GM13976 (cell line): Measurements from ENCODE around the gene LNP1.

ENCODE experiments used
- DNase-seq: peaks from one replicate; pipeline ENCODE4 v3.0.0; 2012; ENCODE audit warnings: low spot score
- in situ Hi-C: fragments of 300-500 bp; cut with MboI; formaldehyde crosslinking; loops from one replicate; pipeline ENCODE4 v1.12.0; 2022; ENCODE audit warnings: low sequenced_read_pairs, mixed read lengths, inconsistent platforms; ENCODE audit not compliant: unreplicated experiment
- TF ChIP-seq, protein P1 (sequence below): IDR thresholded peaks from 2 replicates; pipeline ENCODE4 v1.5.1; 2012; ENCODE audit warnings: borderline replicate concordance, mild to moderate bottlenecking; ENCODE audit not compliant: insufficient read depth; ENCODE audit errors: extremely low read depth, missing control alignments, control extremely low read depth

LNP1 gene

DNA sequence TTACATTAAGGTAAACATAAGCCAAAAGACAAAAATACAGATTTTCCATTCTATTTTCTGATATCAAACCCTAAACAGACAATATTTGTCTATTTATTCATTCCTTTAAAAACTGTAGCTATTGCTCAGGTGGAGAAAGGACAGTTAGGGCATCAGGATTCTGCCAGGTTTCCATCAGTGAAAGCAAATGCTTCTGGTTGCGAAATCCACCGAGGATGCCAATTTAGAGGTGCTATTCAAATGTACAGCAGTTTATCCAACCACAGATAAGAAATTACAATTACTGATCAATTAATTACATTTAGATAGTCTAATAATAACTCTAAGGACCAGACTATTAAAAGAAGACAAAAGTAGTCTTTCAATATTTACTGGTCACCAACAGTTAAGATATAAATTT lies 4.4 kb upstream of the LNP1 start:
- TF ChIP-seq, protein P1, sequence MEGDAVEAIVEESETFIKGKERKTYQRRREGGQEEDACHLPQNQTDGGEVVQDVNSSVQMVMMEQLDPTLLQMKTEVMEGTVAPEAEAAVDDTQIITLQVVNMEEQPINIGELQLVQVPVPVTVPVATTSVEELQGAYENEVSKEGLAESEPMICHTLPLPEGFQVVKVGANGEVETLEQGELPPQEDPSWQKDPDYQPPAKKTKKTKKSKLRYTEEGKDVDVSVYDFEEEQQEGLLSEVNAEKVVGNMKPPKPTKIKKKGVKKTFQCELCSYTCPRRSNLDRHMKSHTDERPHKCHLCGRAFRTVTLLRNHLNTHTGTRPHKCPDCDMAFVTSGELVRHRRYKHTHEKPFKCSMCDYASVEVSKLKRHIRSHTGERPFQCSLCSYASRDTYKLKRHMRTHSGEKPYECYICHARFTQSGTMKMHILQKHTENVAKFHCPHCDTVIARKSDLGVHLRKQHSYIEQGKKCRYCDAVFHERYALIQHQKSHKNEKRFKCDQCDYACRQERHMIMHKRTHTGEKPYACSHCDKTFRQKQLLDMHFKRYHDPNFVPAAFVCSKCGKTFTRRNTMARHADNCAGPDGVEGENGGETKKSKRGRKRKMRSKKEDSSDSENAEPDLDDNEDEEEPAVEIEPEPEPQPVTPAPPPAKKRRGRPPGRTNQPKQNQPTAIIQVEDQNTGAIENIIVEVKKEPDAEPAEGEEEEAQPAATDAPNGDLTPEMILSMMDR: no peak
- no peak for DNase-seq
- in situ Hi-C loops: no loop called here

DNA sequence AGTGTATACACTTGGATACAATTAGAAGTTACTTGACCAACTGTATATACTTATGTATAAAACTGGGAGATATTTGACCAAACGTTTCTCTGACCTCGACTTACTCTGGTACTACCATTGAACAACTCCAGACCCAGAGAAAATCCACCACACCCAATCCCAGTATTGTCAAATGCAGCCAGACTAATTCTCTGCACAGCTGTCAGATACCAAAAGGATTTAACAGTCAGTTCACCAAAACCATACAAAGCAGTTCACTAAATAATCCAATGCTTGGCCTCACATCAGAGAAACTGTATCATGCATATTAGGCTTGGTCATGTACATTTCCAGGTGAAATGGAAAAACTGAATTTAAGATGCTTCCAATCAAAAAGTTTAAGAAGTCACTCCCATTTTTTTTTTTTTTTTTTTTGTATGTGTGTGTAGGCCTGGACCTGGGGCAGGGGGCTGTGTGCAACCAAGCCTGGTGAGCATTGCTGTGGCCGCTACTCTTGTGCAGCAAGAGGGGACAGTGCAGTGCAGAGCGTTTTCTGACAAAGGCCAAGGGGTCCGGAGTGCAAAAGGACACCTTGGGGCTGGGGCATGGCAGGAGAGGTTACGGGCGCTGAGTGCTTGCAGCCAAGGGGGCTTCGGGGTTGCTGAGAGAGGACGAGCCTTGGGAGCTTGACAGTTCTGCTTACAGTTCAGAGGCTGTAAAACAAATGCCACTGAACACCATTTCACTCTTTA lies 1.8 kb upstream of the LNP1 start:
- in situ Hi-C loops: no loop called here
- DNase-seq: no peak

DNA sequence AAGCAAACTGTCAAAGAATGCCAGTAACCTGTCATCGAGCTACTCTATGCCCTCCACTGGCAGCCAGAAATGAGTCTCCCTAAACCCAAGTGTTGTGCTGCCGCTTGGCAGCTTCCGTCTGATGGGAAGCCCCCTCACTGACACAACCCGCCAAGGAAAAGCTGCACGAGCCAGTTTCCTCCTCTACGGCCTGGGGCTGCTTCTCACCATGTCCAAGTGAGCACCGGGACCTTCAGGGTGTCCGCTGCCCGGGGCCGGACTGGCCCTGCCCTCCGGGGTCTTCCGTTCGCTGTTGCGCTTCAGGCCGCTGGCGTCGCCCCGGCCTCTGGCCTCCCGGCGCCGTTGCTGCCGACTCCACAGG lies 940 bp upstream of the LNP1 start:
- TF ChIP-seq, protein P1: no peak
- peak; percentile 21 for DNase-seq
- in situ Hi-C loops: no loop called here

More for the DNA sequence above, 1.8 kb upstream of the LNP1 start:
- TF ChIP-seq, protein P1: no peak

DNA sequence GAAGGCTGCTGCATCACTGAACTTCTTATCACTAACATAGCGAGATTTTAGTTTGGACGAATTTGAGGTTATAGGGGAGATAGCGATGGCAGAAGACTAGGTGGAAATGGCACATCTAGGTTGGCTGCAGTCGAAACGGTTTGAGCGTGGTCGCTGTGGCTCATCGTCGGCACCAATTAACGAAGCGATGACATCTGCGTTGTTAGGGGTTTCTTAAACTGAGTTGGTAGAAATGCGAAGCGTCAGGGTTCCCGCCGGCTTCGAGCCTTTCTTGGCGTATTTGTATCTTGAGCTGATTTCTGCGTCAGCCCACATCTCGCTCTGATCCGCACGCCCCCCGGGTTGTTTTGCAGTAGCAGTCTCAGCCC lies 319 bp downstream of the LNP1 start:
- in situ Hi-C loops: no loop called here
- no peak for DNase-seq
- TF ChIP-seq, protein P1: no peak

DNA sequence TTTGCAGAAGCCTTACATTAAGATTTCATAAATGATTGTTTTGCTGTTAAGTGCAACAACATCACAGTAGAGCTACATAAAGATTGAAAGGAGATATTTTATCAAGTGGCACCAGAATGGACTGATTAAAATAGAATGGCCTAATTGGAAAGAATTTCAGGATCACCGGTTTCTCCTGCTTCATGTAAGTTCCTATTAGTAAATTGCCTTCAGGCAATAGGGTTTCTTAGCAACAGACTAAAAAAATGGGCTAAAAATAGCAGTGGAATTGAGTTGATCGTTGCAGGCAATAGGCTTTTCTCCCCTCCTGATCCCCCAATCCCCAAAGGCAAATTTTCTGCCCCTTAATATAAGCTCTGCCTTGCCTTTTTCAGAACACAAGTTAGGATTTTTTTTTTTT lies 917 bp downstream of the LNP1 start:
- in situ Hi-C loops: no loop called here
- DNase-seq: no peak
- TF ChIP-seq, protein P1: no peak

DNA sequence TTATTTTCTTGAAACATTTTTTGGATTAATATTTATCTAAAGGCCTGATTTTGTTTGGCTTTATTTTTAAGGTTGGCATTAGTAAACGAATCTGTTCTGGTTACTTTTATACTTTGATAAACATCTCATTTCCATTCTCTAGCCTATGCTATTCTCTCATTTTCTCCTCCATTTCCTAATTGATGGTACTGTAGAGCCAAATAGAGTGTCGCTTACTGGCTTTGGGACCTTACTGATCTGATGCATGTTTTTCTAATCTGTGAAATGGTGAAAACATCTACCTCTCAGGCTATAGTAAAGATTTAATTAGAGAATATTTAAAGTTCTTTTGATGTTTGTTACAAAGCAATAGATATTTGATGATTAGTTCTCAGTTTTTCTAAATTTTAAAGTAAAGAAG lies 1.6 kb downstream of the LNP1 start:
- no peak for DNase-seq
- TF ChIP-seq, protein P1: no peak
- in situ Hi-C loops: no loop called here
